MM.1S (cell line): ENCODE results near the gene GNAS.

Experiments used
- DNase-seq: peaks from one replicate; pipeline ENCODE4 v3.0.0-alpha.2; 2015
- H2AFZ ChIP-seq: fragments of 300-600 bp; sonication (generic); 2 replicates; pipeline ENCODE4 v1.6.0; 2016; ENCODE audit warnings: antibody characterized with exemption, low read length
- H3F3A ChIP-seq: fragments of 300-600 bp; sonication (generic); 2 replicates; pipeline ENCODE4 v1.6.1; 2016; ENCODE audit warnings: mild to moderate bottlenecking, antibody characterized with exemption, low read length, moderate library complexity, mixed read lengths; ENCODE audit not compliant: insufficient read depth
- H3K27ac ChIP-seq: fragments of 300-600 bp; sonication (generic); 2 replicates; pipeline ENCODE4 v1.5.1; 2016; ENCODE audit warnings: mild to moderate bottlenecking, low read length
- H3K27me3 ChIP-seq: fragments of 300-600 bp; sonication (generic); replicated peaks from 2 replicates; pipeline ENCODE4 v1.6.0; 2016; ENCODE audit warnings: low read length; ENCODE audit not compliant: insufficient read depth
- H3K36me3 ChIP-seq: fragments of 300-600 bp; sonication (generic); replicated peaks from 2 replicates; pipeline ENCODE4 v1.6.1; 2016; ENCODE audit warnings: mild to moderate bottlenecking, low read length, mixed read lengths; ENCODE audit not compliant: insufficient read depth
- H3K4me1 ChIP-seq: fragments of 300-600 bp; sonication (generic); 2 replicates; pipeline ENCODE4 v1.6.1; 2016; ENCODE audit warnings: low read length, mixed read lengths
- H3K4me2 ChIP-seq: fragments of 300-600 bp; sonication (generic); 2 replicates; pipeline ENCODE4 v1.6.0; 2016; ENCODE audit warnings: low read depth, low read length
- H3K4me3 ChIP-seq: fragments of 300-600 bp; sonication (generic); 2 replicates; pipeline ENCODE4 v1.5.1; 2016; ENCODE audit warnings: low read length, mixed read lengths
- H3K79me2 ChIP-seq: fragments of 300-600 bp; sonication (generic); 2 replicates; pipeline ENCODE4 v1.6.1; 2016; ENCODE audit warnings: mixed run types, low read length, mixed read lengths
- H3K9ac ChIP-seq: fragments of 300-600 bp; sonication (generic); 2 replicates; pipeline ENCODE4 v1.6.1; 2016; ENCODE audit warnings: low read length, mixed read lengths
- H3K9me2 ChIP-seq: fragments of 300-600 bp; sonication (generic); replicated peaks from 2 replicates; pipeline ENCODE4 v1.6.1; 2016; ENCODE audit warnings: mild to moderate bottlenecking, low read length, mixed read lengths; ENCODE audit not compliant: insufficient read depth
- H3K9me3 ChIP-seq: fragments of 300-600 bp; sonication (generic); replicated peaks from 2 replicates; pipeline ENCODE4 v1.6.1; 2016; ENCODE audit warnings: mild to moderate bottlenecking, low read length, mixed read lengths; ENCODE audit not compliant: insufficient read depth
- H4K20me1 ChIP-seq: fragments of 300-600 bp; sonication (generic); 2 replicates; pipeline ENCODE4 v1.6.1; 2016; ENCODE audit warnings: mild to moderate bottlenecking, low read length, moderate library complexity, mixed read lengths; ENCODE audit not compliant: insufficient read depth
- CTCF ChIP-seq: fragments of 300-600 bp; sonication (generic); IDR thresholded peaks from 2 replicates; pipeline ENCODE4 v1.5.1; 2016; ENCODE audit warnings: antibody characterized with exemption, low read length, mixed read lengths
- EZH2 ChIP-seq: fragments of 300-600 bp; sonication (generic); optimal IDR thresholded peaks from 2 replicates; pipeline ENCODE3; 2017; ENCODE audit warnings: low read depth, mild to moderate bottlenecking, antibody characterized with exemption, low read length, mixed read lengths
- EZH2phosphoT487 ChIP-seq: fragments of 300-600 bp; sonication (generic); IDR thresholded peaks from 2 replicates; pipeline ENCODE4 v1.6.1; 2018; ENCODE audit warnings: antibody characterized with exemption, low read length

GNAS gene

DNA sequence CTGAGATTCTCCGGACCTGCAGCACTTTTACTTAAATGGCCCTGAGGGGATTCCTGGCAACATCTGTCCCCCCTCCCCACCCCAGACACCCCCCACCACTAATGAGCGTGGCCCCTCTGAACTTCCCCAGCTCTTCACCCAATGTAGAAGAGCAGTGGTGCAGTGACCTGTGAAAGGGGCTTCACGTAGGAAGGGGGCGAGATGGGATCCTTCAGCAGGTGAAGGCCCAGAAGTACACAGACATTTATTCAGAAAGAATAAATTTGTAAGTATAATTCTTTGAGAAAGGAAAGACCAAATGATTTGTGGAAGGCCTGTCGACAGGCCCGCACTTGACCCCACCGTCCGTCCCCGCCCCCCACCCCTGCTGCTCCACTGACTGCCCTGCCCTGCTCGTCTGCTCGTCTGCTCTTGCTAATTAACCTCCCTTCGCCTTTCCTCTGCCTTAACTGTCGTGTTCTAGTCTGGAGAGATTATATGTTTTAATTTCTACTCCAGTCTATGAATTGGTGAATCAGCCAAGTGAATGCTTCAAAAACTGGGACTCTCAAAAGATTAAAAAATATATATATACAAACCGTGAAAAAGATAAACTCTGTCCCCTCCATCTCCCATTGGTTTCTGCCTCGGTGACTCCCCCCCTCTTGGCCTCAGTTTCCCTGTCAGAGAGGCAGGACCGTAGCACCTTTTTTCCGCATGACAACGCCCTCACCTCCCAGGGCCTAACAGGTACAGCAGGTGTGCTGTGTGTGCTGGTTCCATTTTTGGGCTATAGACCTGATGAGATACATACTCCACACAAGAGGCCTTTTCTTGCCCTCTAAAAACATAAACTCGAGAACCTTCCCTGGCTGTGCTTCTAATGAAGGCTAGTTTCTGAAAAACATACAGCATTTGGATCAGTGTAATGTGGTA lies 49.2 kb downstream of the GNAS start:
- peaks cover 21% of the 10 kb centered on the region for H3K36me3 ChIP-seq

GRCh38 chr20:58903614-58904013 lies 51.1 kb downstream of the GNAS start:
- Histone ChIP-seq H3K4me3 (no peak overlapping the region), H3K9me3 (no peaks in the 10 kb centered on the region), H3K27ac (no peak overlapping the region; the same call in 1 of the 2 replicates), H3K4me2 (no peak overlapping the region), H3K79me2 (peaks cover 75% of the 10 kb centered on the region), H4K20me1 (no peaks in the 10 kb centered on the region), H3K36me3 (peaks cover 21% of the 10 kb centered on the region), H3K9ac (no peak overlapping the region), H3K9me2 (no peaks in the 10 kb centered on the region), H3K27me3 (no peaks in the 10 kb centered on the region), H3F3A (peaks cover 65% of the 10 kb centered on the region), H3K4me1 (peaks cover 53% of the 10 kb centered on the region), H2AFZ (no peak overlapping the region)
- DNase-seq, result no peak
- no peak for TF ChIP-seq CTCF
- TF ChIP-seq EZH2, result no peak
- no peak for TF ChIP-seq EZH2phosphoT487

More for the DNA sequence above, 49.2 kb downstream of the GNAS start:
- Histone ChIP-seq H3K27me3 (no peaks in the 10 kb centered on the region), H3K9me2 (no peaks in the 10 kb centered on the region), H3K4me1 (peaks cover 41% of the 10 kb centered on the region), H3K4me3 (no peak overlapping the region), H3K9ac (no peak overlapping the region), H3K9me3 (no peaks in the 10 kb centered on the region), H4K20me1 (no peaks in the 10 kb centered on the region), H3K79me2 (peaks cover 93% of the 10 kb centered on the region), H3K27ac (no peak overlapping the region; the same call in 1 of the 2 replicates), H2AFZ (no peak overlapping the region), H3K4me2 (no peak overlapping the region), H3F3A (peaks cover 48% of the 10 kb centered on the region)
- DNase-seq, result no peak
- TF ChIP-seq EZH2phosphoT487 (no peak), EZH2 (no peak), CTCF (no peak)

DNA sequence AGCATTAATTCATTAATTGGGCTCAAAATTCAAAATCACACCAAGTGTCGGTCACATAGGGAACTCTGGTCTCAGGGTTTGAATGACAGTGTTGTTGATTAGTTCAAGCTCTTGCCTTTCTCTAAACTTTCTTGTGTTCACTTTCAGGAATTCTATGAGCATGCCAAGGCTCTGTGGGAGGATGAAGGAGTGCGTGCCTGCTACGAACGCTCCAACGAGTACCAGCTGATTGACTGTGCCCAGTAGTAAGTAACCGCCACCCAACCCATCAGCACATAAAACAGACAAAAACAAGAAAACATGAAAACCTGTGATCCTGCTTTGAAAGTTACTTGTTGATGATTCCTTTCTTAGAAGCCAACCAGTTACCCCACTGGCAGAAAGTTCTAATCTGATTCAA lies 52.7 kb downstream of the GNAS start:
- no peaks in the 10 kb centered on the region for H4K20me1 ChIP-seq
- no peak overlapping the region for H2AFZ ChIP-seq
- DNase-seq, result no peak
- peak overlapping the region; percentile 98; the same call in 1 of the 2 replicates for H3K27ac ChIP-seq
- peaks cover 69% of the 10 kb centered on the region for H3K4me1 ChIP-seq
- H3K27me3 ChIP-seq, result no peaks in the 10 kb centered on the region
- TF ChIP-seq CTCF, result no peak
- no peak for TF ChIP-seq EZH2phosphoT487
- TF ChIP-seq EZH2, result no peak
- peaks cover 26% of the 10 kb centered on the region for H3K36me3 ChIP-seq
- H3K79me2 ChIP-seq, result peaks cover 72% of the 10 kb centered on the region
- H3K9ac ChIP-seq, result no peak overlapping the region; the same call in 1 of the 2 replicates
- no peaks in the 10 kb centered on the region for H3K9me3 ChIP-seq
- H3K4me2 ChIP-seq, result peak overlapping the region; percentile 92
- no peaks in the 10 kb centered on the region for H3K9me2 ChIP-seq
- H3K4me3 ChIP-seq, result no peak overlapping the region
- peaks cover 74% of the 10 kb centered on the region for H3F3A ChIP-seq
